GM23248 (cell line): Measurements from ENCODE around the gene SCD5.

ENCODE experiments used
- EZH2 ChIP-seq: fragments of 200-600 bp; sonication (generic); IDR thresholded peaks from 2 replicates; pipeline ENCODE4 v1.6.1; 2018; ENCODE audit warnings: antibody characterized with exemption, mild to moderate bottlenecking; ENCODE audit not compliant: insufficient read depth, poor library complexity, severe bottlenecking
- EZH2phosphoT487 ChIP-seq: fragments of 200-600 bp; sonication (generic); IDR thresholded peaks from 2 replicates; pipeline ENCODE4 v1.6.1; 2018; ENCODE audit warnings: antibody characterized with exemption, moderate library complexity, mild to moderate bottlenecking, low read depth; ENCODE audit not compliant: insufficient read depth

- TF ChIP-seq EZH2 (no peak), EZH2phosphoT487 (no peak)
These were observed at the start of gene SCD5 for GRCh38 chr4:82798168-82799005.
